Muscle of arm (tissue), 12 donors: Measurements from ENCODE around the gene ACAP3. TPM values are rescaled to one million over a fixed set of nuclear protein-coding genes. Genes with fewer than 3 reads are reported as not detected.
A peak's percentile ranks its signal among the peaks of the same experiment; 100 is the strongest.

ENCODE experiments used
- DNase-seq: peaks from one replicate; pipeline ENCODE4 v3.0.0-alpha.2; 2013
- polyA plus RNA-seq, 12 donors: library from polyadenylated mRNA; unstranded; fragments of 120-200 nt; gene quantifications; one replicate each; pipeline ENCODE4 v1.2.1, GENCODE V29; 2013; ENCODE audit not compliant: insufficient read length in 12 of 12

The ACAP3 gene
- polyA plus RNA-seq, 12 donors: 27.5 to 88.5 (median 36.2) TPM; not detected in 1

DNA sequence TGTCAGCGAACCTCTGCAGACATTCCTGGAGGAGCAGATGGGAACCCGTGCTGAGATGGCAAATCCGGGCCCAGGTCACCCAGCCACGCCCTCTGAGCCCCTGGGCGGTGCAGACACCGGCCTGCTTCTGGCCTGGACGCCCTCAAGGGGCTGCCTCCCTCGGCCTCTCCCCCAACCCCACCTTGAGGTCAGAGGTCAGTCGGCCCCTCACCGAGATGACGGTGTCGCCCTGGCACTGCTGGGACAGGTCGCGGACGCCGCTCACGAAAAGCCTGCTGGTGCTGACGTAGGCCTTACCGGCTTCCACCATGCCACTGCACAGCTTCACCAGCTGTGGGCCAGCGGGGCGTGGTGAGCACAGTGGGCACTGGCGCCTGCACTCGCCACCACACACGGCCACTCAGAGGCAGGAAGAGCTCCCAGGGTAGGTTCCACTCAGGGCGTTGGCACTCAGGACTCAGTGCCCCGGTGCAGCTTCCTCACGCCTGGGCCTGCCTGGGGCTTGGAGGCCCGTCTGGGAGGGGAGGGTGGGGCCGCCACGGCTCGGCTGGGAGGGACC is 4.7 kb downstream of the ACAP3 start:
- DNase-seq: no peak

GRCh38 chr1:1302006-1302430 is 5.7 kb downstream of the ACAP3 start:
- no peak for DNase-seq

- DNase-seq: no peak
Observed at GRCh38 chr1:1300352-1300739, 7.4 kb downstream of the ACAP3 start.

GRCh38 chr1:1299686-1300351 is 7.9 kb downstream of the ACAP3 start:
- no peak for DNase-seq

- DNase-seq: peak; percentile 50
Observed at GRCh38 chr1:1298861-1299685, 8.7 kb downstream of the ACAP3 start.

DNA sequence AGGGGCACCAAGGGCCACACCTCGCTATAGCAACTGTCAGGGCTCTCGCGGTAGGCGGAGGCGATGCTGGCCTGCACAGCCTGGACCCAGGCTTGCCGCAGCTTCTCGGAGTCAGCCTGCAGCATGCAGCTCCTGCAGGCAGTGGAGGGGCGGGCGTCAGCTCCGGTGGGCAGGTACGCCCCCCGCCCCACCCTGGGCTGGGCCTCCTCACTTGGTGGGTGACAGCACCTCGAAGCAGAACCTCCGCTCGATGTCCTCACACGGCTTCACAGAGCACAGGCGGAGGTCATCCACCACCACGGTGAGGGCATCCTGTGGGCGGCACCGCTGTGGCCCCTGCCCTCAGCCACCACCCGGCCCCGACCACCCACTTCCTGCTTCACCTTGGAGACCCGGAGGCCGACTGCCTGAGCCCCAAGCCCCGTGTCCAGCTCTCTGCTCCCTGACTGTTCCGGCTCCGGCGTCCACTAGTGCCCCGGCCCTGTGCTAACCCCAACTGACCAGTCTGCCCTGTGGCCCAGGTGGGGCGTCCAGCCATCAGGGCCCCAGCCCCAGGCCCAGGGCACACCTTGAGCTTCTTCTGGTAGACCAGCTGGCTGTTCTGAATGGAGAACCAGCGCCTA is 9.8 kb downstream of the ACAP3 start:
- no peak for DNase-seq

DNA sequence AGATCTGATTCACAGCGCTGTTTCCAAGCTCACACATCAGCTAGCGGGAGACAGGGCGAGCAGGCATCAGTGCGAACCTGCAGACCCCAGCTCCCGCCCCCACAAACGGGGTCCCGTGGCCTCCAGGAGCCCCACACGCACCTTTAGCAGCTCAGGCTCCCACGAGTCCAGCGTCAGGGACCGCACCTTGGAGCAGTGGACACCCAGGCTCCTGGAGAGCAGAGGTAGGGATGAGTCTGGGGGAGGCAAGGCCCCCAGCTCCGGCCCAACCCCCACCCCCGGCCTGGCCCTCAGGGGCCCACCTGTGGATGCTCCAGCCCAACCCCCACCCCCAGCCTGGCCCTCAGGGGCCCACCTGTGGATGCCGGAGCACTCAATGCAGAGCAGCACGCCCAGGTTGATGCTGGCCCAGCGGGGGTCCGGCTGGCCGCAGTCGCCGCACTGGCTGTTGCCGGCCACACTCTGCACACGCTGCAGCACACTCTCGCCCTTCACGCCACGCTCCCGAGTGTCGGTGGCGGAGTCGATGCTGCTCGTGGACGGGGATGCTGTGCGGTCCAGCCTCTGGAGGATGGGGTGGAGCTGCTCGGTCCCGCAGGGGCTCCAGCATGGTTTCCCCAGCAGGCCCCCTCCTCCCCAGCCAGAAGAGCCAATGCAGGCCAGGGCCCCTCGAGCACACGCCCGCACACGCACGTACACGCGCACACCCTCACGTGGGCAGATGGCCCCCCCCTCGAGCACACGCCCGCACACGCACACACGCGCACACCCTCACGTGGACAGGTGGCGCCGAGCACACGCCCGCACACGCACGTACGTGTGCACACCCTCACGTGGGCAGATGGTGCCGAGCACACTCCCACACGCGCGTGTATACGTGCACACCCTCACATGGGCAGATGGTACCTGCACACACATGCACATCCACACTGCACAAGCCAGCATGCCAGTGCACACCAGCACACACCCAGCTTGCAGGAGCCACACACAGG is 11.4 kb downstream of the ACAP3 start:
- DNase-seq: no peak

DNA sequence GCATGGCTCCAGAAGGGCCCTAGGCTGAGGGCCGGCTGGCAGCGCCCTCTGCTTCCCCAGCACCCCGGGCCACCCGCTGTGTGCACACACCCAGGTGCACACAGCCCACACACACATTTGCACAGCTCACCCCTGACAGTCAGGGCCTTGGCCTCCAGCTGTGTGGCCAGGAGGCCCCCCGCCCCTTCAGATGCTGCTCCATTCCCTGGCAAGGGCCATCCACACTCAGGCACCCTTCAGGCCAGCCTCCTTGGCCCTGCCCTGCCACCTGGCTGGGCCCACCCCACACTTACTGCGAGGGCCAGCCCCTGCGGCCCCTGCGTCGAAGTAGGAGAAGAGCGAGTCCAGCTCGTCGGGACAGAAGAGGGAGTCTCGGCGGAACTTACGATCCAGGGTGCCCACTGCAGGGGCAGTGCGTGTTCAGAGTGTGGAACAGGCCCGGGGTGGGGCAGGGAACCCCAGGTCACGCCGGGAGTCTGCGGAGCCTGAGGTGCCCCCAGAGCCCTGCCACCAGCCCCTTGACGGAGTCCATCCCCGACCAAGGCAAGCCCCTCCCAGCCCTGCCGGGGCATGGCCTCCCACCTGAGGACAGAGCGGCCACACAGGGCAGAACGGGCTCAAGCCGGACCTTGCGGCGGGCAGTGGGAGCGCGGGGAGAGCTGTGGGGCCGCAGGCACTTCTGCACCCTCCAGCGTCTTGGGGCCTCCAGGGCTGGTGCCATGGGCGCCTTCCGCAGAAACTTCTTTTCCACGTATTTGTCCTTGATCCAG is 12.4 kb downstream of the ACAP3 start:
- DNase-seq: no peak

DNA sequence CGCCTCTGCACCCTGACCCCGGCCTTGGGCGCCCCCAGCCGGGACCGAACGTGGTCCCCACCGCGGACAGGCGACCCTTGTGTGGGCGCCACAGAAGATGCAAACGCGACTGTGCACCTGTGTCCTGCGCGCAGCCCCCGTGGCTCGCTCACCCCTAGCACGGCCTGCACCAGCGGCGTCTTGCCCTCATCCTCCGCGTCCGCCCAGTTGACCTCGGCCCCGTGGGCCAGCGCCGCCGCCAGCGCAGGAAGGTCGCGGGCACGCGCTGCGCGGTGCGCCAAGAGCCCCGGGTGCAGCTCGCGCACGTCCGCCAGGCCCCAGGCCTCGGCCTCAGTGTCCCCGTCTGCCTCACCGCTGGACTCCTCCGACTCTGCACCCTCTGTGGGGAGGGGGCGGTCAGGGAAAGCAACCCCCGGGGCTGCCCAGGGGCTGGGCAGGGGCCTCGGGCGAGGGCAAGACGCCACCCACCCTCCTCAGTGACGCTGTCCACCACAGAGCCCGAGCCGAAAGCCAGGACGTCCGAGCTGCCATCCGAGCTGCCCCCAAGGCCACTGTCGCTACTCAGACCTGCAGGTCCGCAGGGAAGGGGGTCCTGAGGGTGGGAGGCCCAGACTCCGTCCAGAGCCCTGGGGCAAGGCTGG is 13.4 kb downstream of the ACAP3 start:
- DNase-seq: no peak

- DNase-seq: no peak
Observed at GRCh38 chr1:1293263-1294249, 14.2 kb downstream of the ACAP3 start.

DNA sequence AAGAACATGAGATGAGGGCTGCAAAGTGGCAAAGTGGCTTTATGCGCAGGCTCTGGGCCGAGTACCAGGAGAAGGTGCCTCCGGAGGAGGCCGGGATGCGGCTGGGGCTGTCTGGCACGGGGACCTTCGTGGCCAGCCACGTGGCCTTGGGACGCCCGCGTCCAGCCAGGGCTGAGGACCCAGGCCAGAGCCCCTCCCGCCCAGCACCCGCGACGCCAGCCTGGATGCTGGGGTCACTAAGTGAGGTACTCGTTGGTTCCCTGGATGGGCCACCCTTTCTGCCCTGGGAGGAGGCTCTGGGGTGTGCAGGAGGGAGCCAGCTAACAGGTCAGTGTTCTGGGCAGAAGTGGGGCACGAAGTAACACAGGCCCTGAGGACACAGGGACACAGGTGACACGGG is 14.9 kb downstream of the ACAP3 start:
- DNase-seq: no peak

DNA sequence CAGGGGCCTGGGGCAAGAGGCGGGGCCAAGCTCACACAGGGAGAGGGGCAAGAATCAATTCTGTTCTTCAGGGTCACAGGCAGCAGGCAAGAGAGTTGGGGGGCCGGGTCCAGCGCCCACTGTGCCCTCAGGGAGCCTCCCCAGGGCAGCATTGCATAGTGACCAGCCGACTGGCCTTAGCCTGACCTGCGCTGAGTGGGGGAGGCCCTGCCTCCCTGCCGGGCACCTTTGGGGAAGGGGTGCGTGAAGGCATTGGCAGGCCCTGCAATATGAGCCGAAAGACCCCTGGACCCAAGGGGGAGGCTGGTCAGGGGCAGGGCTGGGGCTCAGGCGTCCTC is 15.3 kb downstream of the ACAP3 start:
- no peak for DNase-seq

DNA sequence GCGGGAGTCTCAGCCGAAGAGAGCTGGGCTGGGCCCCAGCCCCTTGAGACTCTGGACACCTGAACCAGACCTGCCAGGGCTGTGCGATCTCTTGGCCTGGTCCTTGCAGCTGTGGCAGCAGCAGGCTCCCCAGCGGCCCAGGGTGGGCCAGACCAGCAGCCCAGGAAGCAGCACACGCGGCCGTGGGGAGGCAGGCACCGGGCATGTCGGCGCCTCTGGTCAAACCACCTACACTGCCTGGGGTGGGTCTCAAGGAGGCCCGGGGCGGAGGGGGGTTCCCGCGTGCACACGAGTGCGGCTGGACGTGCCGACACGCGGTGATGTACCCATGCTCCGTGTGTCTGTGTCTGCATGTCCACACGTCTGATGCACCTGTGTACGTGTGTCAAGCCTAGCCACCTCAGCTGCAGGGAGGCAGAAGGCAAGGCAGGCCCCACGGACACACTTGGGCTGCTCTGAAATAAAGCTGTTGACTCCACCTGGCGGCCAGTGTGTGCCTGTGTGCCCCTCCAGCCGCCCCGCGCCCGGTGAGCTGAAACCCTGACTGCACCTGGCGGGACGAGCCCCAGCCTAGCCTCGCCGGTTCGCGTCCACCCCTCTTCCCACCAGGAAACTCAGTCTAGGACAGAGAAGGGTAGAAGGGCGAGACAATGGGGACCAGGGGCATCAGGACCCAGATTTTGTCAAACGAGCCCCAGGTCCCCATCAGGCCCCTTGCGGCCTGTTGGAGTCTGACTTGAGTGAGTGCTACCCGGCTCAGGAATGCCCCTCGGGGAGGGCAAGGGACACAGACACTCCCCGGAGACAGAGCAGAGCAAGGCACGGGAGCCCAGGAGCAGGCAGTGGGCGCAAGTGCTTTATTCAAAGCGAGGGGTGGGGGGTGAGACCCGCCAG is 15.9 kb downstream of the ACAP3 start:
- DNase-seq: peak; percentile 53

- no peak for DNase-seq
Observed at GRCh38 chr1:1291023-1291528, 16.7 kb downstream of the ACAP3 start.

GRCh38 chr1:1290238-1290731 is 17.4 kb downstream of the ACAP3 start:
- DNase-seq: no peak

GRCh38 chr1:1287288-1288110 is 20.2 kb downstream of the ACAP3 start:
- DNase-seq: no peak
